ENCODE measurements around the gene AGT.
"Not testable (repeated sequence)": the region's sequence is repeated elsewhere in the genome, so short reads cannot be mapped to it uniquely, and the experiment has no call there.

The AGT gene

DNA sequence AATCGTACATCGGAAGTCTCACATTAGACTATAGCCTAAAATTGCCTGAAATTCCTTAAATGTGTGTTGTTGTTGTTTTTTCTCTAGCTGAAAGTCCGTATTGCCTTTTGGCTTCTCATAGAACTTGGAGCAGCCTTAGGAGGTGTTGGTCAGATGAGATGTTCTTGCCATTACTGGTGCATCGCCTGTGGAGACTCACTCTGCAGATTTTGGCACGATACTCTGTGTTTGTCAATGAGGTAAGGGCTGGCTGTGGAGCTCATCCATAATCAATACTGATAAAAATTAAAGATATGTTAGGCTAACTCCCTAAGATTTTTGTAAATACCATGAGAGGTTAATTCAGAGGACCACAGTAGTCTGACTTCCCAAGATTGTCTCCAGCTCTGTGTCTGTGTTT lies 28.9 kb downstream of the AGT start:
- no peak for DNase-seq

DNA sequence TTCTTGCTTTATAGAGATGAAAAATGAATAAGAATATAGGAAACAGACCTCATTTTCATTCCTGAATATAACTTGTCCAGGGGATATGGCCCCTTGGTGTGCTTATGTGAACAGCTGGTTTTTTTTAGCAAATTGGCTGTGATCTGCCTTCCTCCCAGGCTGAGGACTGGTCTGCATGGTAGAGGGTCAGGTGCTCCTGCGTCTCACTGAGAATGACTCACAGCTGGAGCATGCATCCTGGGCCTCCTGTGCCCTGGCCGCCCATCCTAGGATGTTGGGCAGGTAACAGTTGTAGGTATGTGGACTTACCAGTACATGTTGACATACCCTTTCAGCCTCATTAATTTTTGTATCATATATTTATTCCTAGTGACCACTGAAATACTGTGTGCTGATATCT lies 29.8 kb downstream of the AGT start:
- no peak for DNase-seq

DNA sequence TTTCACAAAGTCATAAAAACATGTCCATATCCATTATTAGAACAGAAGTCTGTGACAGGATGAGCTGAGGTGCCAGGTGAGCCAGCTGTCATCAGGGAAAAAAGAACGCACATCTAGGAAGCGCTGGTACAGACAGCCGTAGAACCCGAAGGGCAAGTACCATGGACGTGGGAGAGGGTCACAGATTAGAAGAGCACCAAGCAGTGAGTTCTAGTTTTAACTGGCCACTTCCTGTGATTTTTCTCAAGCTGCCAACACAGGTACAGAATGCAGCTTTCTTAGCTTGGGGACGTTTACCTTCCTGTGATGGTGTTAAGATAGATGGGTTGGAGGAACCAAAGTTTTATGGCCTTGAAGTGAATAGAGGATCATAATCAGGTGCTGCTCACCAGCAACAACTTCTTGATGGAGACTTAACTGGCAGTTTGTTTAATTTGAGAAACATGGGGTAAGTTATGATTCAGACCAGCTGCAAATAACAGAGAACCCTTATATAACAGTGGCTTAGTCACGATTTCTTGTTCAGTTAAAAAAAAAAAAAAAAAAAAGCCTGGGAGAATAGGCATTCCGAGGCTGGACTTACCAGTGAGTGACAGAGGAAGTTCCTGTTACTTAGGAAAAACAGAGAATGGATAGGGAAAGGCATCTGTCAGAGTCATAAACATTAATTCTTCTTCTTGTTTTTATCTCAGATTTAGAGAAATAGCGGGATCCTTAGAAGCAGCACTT lies 30.9 kb downstream of the AGT start:
- DNase-seq: no peak

DNA sequence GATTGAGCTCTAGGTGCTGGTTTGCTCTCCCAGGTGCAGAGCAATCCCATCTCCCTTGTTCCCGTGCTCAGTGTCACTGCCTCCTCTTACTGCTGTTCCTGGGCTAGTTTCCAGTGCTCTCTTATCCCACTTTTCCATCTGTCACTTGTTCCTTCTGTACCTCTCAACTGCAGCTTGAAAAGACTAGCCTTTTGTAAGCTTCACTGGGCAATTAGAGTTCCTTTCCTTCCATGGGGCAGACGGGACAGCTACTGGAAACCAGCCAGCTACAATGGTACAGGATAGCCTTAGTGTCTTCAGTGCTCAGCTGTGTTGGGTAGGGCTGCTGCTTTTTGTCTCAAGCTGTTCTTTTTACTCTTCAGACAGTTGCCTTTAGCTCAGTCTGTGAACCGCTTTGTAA lies 31.6 kb downstream of the AGT start:
- peak in 1 of 2 donors; percentile 71 for DNase-seq

DNA sequence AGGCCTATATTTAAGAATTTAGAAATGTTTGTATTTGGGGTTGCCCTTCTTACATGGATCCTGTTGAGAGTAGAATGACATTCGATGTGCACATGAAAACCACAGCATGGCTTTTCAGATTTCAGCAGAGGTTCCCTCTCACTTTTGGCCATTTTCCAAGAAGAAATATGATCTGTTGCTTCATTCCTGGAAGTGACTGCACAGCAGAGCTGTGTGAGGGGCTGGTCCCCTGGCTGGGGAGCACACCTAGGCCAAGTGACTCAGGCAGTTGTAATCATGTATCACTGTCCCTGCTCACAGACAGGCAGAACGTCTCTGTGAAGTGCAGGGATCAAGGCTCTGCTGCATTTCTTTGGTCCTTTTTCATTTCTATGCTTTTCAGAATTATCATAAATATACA lies 32.3 kb downstream of the AGT start:
- no peak for DNase-seq

DNA sequence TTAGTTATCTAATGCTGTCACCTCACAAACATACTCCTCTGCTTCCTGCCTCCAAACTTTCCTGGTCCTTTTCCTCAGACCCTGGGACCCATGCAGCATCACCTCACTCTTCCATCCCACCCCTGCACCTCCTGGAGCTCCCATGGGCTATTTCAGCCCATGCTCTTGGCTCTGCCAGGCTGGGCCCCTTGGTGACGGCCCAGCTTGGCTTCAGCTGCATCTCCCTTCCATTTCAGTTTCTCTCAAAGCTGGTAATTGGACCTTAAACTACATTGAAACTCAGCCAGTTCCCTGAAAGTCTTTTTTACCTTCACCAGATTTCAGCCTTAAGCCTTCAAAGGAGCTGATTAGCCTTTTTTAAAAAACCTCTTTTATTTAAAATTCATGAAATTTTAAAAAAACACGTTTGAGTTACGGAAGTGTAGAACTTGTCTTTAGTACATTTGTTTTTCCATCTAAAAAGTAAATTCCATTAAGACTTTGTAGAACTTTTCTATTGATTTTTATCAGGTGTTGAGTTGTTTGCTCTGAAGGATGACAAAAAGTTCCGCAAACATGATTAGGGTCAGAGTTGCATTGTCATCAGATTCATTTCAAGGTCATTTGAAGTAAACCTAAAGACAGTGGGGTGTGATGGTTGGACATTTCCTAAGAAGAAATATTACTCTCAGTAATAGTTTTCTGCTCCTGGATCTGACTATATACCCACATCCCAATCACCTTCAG lies 33.5 kb downstream of the AGT start:
- no peak for DNase-seq

DNA sequence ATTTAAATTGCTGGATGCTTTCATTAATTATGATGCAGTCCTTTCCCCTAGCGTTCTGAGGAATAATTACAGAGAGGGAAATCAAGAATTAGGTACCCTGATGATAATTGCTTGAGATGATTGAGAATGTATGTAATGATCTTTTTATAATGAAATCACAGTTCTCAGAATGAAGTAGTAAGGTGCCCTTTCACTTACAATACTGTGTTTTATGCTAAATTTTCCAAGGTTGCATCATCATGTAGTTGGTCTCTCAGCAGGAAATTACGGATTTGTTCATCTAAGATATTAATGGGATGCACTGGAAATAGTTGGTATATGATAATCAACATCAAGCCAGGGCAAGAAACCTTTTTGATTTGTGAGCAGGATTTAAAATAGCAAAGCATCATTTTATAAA lies 34.1 kb downstream of the AGT start:
- no peak for DNase-seq

DNA sequence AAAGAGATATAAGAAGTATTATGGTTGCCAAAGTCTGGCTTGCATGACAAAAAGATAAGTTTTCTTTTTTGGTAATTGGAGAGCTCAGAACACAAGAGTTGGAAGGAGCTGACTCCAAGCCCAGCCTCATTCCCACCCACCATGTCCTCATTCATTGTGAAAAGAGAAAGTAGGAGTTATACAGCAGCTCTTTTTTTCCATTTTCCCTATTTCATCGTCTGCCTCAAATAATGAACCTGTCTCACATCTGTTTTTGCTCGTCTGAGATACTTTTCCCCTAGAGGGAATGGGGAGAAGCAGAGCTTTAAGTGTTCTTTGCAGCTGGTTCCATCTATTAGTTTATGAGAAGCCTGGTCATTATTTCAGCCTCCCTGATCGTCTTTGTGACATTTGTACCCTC lies 34.7 kb downstream of the AGT start:
- DNase-seq: no peak

DNA sequence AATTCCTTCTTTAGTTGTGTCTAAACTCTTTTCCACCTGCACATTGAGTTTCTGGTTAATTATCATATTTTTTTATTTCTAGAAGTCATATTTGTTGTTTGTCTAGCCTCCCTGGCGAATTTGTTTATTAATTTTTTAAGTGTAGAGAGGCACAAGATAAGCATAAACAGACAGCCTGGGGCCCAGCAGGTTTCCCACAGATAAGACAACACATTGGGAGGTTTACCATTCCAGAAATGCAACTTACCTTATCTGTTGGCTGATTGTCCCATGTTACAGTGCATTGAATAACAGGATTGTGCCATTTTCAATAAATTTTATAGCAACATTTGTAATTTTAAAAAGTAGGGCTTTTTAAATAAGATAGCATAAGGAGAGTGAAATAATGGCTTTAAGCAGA lies 36.7 kb downstream of the AGT start:
- no peak for DNase-seq

DNA sequence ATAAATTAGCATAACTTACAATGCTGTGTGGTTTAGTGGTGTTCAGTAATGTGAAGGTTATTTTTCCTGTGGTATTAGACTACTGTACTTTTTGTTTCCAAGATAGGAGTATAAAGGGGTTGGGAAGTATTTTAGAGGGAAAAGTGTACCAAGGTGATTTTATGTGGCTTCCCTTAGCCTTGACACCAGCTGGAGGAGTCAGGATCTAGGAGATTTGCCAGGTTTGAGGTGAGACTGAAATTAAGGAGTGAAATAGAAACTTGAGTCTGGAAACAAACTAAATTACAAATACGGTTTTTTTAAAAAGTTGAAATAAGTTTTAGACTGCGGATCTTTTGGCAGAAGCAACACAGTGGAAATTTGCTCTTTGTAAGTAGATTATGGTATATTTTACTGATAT lies 39.3 kb downstream of the AGT start:
- no peak for DNase-seq

DNA sequence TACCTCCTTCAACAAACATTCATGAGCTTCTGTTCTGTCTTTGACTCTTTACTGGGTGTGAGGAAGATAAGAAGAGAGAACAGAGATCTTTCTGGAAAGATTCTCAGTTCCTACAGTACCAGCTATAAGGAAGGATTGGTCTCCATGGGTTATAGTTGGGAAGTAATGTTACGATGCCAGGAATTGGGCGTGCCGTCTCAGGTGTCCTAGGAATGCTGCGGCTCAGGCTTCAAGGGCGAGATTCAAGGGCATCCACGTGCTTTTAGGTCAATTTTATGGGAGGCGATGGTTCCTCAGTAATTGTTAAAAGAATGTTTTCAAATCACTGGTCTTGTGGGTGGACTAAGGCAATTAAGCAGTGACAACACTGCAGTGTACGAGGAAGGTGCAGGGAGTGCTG lies 44.4 kb downstream of the AGT start:
- DNase-seq: no peak

DNA sequence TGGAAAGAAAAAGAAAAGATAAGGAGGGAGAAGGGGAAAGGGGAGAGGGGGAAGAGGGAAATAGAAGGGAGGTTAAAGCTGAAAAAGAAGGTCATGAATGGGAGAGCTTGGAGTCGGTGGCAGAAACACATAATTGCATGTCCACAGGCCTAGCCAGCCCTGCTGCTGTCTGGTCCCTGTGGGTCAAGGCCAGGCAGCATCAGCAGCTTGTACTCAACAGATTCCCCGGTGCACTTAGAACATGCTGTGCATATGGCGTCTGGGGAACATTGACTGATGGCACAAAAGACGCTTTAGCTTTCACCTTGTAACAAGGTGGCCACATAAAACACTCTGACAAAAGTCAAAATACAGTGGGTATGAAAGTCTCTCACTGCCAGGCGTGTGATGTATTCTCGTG lies 45.7 kb downstream of the AGT start:
- no peak for DNase-seq

DNA sequence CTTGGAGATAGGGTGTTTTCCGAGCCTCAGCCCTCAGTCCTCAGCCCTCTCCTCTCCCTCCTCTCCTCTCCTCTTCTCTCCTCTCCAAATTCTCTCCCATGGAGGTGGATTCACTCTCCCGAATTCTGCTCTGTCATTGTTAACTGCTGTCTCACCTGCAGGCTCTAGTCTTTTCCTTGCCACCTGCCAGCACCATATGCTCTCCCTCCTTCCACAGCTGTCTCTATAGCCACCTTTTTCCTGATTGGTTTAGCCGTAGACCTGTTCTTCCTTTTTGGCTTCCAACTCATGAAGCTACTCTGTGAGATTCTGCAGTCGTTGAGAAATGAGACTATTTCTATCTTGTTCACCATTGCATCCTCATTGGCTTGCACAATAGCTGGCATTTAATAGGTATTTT lies 51.9 kb downstream of the AGT start:
- no peak for DNase-seq

DNA sequence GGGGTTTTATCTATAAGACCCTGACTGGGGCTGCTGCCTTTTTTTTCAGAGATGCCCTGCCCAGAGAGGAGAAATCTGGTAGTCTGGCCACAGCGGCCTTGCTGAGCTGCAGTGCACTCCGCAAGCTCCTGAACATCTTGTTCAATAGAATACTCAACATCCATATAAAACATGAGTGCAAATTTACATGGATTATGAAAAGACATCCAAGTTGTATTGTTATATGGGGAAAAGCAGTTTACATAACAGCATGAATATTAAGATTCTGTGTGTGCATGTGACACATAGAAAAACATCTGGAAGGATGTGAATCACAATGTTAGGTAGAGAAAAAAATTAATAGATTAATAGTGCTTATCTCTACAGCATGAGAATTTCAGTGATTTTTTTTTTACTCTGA lies 55.2 kb downstream of the AGT start:
- no peak for DNase-seq

DNA sequence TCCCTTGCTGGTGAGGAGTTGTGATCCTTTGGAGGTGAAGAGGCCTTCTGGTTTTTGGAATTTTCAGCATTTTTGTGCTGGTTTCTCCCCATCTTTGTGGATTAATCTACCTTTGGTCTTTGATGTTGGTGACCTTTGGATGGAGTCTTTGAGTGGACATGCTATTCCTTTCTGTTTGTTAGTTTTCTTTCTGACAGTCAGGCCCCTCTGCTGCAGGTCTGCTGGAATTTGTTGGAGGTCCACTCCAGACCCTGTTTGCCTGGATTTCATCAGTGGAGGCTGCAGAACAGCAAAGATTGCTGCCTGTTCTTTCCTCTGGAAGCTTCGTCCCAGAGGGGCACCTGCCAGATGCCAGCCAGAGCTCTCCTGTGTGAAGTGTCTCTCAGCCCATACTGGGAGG lies 55.8 kb downstream of the AGT start:
- DNase-seq: not testable (repeated sequence)

DNA sequence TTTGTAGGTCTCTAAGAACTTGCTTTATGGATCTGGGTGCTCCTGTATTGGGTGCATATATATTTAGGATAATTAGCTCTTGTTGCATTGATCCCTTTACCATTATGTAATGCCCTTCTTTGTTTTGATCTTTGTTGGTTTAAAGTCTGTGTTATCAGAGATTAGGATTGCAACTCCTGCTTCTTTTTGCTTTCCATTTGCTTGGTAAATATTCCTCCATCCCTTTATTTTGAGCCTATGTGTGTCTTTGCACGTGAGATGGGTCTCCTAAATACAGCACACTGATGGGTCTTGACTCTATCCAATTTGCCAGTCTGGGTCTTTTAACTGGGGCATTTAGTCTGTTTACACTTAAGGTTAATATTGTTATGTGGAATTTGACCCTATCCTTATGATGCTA lies 57.2 kb downstream of the AGT start:
- DNase-seq: not testable (repeated sequence)

Measured in hippocampal formation (tissue), 2 donors.